SK-MEL-5 (cell line): Measurements from ENCODE around the gene ADCY1. TPM values are rescaled to one million over a fixed set of nuclear protein-coding genes. Genes with fewer than 3 reads are reported as not detected.
A peak's percentile ranks its signal among the peaks of the same experiment; 100 is the strongest.
"Not testable (repeated sequence)": the region's sequence is repeated elsewhere in the genome, so short reads cannot be mapped to it uniquely, and the experiment has no call there.

ENCODE experiments used
- DNase-seq: peaks from one replicate; pipeline ENCODE4 v3.0.0-alpha.2; 2016; ENCODE audit warnings: low read depth, low spot score
- in situ Hi-C: cut with HindIII; loops from 2 replicates; pipeline ENCODE4 v1.10.0; 2016; ENCODE audit warnings: low sequenced_read_pairs, high pct_unique_total_duplicates, low pct_unique_long_range_greater_than_20kb
- total RNA-seq: library from RNA; depleted of rRNA; stranded (reverse); fragments of >200 nt; shearing (Covaris generic); gene quantifications from 2 replicates; pipeline ENCODE4 v1.2.3, GENCODE V29; 2014

Gene ADCY1
- total RNA-seq, 1 experiment from 2014 or later, result 39.9 TPM

DNA sequence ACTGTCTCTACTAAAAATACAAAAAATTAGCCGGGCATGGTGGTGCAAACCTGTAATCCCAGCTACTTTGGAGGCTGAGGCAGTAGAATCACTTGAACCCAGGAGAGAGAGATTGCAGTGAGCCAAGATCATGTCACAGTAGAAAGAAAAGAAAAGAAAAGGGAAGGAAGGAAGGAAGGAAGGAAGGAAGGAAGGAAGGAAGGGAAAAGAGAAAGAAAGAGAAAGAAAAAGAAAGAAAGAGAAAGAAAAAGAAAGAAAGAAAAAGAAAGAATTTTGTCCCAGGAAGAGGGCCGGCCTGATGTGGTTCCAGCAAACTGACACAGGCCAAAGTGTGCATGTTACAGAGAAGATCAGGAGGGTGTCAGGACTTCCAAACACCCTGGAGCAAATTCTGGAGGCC, 151.1 kb downstream of the ADCY1 start:
- DNase-seq, in situ Hi-C loops: not testable (repeated sequence)

DNA sequence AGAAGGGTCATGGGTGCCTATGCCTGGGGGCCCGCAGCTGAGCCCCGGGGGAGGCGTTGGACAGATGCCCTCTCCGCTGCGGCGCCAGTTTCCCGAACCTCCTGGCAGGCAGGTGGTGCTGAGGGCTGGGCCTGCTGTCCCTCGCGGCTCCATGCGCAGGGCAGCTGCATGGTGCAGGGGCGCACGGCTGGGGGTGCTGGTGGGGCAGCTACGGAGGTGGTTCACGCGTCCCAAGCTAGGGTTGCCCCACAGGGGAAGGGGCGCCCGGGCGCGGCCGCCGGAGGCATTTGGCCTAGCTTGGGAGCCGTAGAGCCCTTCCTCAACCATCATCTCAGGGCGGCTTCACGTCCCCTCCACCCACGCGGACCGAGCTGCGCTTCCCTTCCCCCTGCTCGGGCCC, 152.7 kb downstream of the ADCY1 start:
- in situ Hi-C loops, result no loop called here
- no peak for DNase-seq

GRCh38 chr7:45731692-45732443, 157.7 kb downstream of the ADCY1 start:
- DNase-seq, result peak; percentile 28
- in situ Hi-C loops, result not testable (repeated sequence)

DNA sequence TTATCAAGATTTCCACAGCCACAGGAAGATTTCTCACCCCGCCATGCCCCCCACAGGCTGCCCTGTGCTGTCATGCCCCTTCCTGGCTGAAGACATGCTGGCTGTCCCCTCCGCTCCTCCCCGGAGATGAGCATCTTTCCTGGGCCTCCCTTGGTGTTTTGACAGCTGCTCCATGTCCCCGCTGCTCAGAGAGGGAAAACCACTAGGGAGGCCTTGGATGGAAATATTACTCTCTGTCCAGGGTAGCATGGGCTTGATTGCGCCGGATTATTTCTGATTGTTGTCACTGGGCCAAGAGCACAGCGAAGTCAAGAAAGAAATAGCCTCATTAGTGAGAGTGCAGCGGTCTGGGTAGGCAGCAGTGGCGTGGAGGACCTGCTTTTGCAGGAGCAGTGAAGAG, 164.8 kb downstream of the ADCY1 start:
- DNase-seq, in situ Hi-C loops: not testable (repeated sequence)

DNA sequence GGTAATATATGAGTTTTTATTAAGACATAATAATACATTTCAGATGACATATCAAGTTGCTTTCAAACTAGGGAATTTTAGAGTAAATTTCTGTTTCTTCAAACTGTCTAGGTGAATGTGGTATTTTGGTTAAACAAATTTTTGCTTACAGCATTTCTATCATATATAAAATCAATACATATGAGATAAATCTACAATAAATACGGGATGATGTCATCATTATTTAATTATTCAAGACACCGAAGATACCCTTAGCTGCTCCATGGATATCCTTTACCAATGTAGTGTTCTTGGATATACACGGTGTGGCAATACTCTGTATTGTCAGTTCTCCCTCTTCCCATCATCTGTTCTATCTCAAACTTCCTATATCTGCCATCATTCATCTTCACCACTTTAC, 166.4 kb downstream of the ADCY1 start:
- DNase-seq, in situ Hi-C loops: not testable (repeated sequence)

DNA sequence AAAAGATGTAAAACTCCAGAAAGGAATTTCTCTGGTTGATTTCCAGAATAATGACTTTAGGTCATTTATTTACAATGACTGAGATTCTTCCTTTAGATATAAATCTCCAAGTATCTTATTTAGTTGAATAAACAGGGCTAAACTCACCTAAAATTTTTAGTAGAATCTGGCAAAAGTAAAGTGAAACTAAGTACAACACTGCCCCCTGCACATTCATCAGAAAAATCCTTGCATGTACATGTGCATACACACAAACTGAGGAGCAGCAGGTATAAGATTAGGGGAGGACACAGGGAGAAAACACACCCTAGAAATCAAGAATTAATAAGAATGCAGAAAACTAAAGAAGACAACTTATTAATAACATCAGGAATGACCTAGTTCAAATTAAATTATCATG, 174.8 kb downstream of the ADCY1 start:
- in situ Hi-C loops, result not testable (repeated sequence)
- DNase-seq, result peak; percentile 42

GRCh38 chr7:45751352-45751751, 177.2 kb downstream of the ADCY1 start:
- DNase-seq, in situ Hi-C loops: not testable (repeated sequence)

DNA sequence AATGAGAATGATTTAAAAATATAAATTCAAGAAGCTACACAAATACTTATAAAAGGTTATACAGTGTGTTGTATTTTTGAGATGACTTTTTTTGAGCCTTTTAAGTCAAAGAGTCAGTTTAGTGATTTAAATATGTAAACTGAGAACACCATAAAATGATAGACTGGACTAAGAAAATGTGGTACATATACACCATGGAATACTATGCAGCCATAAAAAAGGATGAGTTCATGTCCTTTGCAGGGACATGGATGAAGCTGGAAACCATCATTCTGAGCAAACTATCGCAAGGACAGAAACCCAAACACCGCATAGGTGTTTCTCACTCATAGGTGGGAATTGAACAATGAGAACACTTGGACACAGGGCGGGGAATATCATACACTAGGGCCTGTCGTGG, 182.2 kb downstream of the ADCY1 start:
- DNase-seq, in situ Hi-C loops: not testable (repeated sequence)

DNA sequence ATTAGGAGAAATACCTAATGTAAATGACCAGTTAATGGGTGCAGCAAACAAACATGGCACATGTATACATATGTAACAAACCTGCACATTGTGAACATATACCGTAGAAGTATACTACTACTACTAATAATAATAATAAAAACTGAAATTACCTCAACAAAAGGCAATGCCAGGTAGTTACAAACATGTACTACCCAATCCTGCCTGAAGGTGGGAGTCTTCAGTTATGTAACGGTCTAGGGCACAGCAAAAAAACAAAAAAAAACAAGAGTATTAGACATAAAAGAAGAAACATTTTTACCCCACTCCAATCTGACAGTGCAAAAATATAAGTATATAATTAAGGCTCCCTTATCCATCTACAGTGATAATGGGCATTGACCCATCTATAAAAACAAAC, 182.6 kb downstream of the ADCY1 start:
- in situ Hi-C loops, result not testable (repeated sequence)

DNA sequence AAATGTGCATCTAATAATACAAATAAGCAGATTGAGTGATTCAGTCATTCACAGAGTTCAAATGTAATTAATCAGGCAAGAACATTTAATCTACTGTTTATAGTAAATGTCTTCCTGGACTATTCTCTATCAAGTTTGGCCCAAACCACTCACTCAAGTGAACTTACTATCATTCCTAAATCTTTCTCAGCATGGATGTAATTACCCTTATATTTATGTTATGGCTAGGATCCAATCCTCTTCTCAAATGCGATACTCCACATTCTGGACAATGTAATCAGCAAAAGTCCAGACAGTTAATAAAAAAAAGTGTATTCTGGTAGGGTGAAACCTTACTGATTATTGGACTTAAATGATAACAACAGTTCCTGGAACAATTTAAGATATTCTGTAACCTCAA, 185.3 kb downstream of the ADCY1 start:
- in situ Hi-C loops, DNase-seq: not testable (repeated sequence)

More for the DNA sequence above, 182.6 kb downstream of the ADCY1 start:
- peak; percentile 35 for DNase-seq

DNA sequence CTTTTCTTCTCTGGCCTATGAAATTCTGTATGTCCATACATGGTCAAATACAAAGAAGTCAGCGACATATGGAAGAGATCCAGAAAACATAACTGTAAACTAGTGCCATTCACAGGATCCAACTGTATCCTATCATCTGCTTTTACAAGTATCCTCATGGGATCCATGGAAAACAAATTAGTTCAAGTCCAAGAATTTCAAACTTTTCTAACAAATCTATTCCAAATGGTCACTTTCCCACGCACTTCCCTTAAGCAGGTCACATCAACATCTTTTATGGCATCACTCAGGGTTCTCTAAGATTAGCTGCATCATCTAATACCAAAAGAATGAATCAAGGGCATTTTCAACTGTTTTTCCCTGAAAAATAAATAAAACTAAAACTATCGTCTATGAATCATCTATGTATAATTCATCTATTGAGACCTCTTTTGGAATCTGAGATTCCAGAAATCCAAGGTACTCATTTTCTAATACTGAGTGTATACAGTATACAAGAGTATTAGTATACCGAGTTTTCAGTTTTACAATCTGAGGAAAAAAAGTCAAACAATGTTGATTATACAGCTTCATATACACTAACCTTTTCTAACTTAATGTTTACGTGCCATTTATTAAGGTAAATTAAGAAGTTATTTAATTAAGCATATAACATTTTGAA, 187.5 kb downstream of the ADCY1 start:
- in situ Hi-C loops, DNase-seq: not testable (repeated sequence)

DNA sequence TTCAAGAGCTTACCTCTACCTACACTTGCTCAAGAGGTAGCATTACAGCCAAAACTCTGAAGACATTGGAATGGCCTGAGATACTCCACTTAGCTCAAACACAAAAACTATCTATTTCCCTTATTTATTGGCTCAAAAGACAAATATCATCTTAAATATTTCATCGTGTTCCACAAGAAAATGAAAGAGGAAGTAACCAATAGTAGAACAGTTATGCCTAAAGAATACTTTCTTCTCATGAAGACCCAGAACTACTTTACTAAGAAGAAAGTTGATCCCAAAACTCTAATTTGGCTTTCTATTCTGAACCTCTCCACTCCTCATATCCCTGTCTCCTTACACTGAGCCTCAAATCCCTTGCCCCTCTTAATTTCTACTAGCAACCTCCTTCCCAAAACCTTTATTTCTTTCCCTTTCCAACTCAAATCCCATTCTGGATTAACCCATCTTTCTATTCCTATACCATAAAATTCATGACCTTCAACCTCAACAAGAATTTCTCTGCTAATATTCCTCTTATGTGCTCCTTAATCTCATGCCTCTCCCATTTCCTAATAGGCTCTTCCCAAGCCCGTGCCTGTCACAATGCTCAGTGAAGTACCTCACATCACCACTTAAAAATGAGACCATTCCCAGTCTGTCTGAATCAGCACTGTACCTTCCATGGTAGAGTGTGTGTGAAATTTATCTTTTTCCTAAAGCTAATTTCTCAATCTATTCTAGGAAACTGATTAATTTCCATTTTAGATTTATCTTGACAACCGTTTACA, 188.2 kb downstream of the ADCY1 start:
- in situ Hi-C loops, DNase-seq: not testable (repeated sequence)

DNA sequence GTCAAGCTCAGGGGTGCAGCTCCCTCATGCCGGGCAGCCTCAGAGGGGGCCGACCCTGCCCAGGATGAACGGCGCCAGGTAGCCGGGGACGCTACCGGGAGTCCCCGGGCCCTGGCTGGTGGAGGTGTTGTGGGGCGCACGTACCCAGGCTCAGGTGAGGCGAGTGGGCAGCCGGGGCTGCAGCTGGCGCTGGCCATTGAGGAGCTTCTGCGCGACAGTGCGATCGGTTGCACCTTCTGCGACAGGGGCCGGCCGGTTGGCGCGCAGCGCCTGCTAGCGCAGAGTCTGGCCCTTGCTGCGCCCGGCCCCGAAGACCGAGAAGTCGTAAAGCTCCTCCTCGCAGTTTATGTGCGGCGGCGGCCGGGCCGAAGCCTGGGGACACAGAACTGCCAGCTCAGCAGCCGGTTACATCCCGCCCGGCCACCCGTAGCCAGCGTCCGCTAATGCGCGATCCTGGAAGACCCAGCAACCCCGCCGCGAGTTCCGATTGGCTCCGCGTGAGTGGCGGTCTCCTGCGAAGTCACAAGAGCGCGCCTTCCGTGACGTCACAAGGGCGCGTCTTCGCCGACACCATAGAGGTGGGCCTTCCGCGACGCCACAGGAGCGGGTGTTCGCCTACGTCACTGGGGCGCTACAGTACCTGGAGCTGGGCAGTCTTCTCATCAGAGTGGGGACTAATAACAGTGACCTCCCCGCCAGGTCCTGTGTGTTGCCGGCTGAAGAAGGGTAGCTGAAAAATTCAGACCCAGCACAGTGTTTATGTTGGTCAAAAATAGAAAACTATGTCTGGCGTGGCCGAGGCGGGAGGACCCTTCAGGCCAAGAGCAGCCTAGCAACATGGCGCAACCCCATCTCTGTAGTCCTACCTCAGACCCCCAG, 194.6 kb downstream of the ADCY1 start:
- peak; percentile 99 for DNase-seq
- in situ Hi-C loops, result not testable (repeated sequence)

DNA sequence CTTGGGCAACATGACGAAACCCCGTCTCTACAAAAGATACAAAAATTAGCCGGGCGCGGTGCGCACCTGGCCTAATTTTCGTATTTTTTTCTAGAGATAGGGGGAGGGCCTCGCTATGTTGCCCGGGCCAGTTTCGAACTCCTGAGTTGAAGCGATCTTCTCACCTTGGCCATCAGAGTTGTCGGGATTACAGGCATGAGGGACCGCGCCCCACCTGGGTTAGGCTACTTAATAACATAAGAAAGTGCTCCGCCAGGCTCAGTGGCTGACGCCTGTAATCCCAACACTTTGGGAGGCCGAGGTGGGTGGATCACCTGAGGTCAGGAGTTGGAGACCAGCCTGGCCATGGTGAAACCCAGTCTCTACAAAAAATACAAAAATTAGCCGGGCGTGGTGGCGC, 195.5 kb downstream of the ADCY1 start:
- in situ Hi-C loops, DNase-seq: not testable (repeated sequence)
